SU-DHL-6 (cell line): ENCODE measurements around the gene GRM8.

Source experiments
- CTCF ChIP-seq: fragments of 200-600 bp; sonication (generic); IDR thresholded peaks from one replicate; pipeline ENCODE4 v1.5.1; 2017; ENCODE audit warnings: antibody characterized with exemption, mild to moderate bottlenecking, low read length, moderate library complexity; ENCODE audit not compliant: insufficient read depth, poor library complexity, severe bottlenecking
- EZH2phosphoT487 ChIP-seq: fragments of 200-600 bp; sonication (generic), shearing (Covaris generic); conservative IDR thresholded peaks from 2 replicates; pipeline ENCODE4 v1.6.1; 2018; ENCODE audit warnings: mild to moderate bottlenecking, antibody characterized with exemption, low read length, moderate library complexity, mixed read lengths

- no peak for TF ChIP-seq CTCF
- no peak for TF ChIP-seq EZH2phosphoT487
Measured at GRCh38 chr7:127252377-127252713, 396 bp downstream of the GRM8 start.
